Measurements from ENCODE around the gene ACTR3C. TPM values are rescaled to one million over a fixed set of nuclear protein-coding genes. Genes with fewer than 3 reads are reported as not detected.
"Not testable (repeated sequence)": the region's sequence is repeated elsewhere in the genome, so short reads cannot be mapped to it uniquely, and the experiment has no call there.

ACTR3C gene
- total and polyA plus RNA-seq, 2 experiments from 2014 or later, result 1.5 to 3.5 TPM

DNA sequence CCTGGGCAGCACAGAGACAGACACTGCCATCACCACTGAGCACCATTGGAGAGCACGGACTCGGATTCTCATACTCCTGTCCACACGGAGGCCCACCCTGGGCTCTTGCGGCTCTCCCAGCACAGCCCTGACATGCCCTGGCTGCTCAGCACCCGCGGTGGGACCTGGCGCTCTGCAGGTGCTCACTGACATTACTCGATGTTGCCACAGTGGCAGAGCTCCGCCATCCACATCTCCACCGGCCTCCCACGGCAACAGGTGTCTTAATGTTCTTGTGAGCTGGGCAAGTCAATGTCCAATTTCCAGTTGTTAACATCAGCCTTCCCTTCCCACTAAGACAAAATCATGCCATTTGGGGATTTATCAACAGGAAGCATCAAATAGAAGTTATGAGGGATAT is 45.0 kb downstream of the ACTR3C start:
- not testable (repeated sequence) for H3K36me3 ChIP-seq (ENCODE audit: insufficient read depth); H3F3A ChIP-seq (replicated peaks; ENCODE audit: low read depth); H2AFZ ChIP-seq; DNase-seq (ENCODE audit: low spot score); H3K27ac ChIP-seq (ENCODE audit: low read depth); H3K27ac Mint-ChIP-seq; H3K9me3 Mint-ChIP-seq; H3K79me2 ChIP-seq (replicated peaks; ENCODE audit: insufficient read depth); H3K27me3 ChIP-seq (ENCODE audit: insufficient read depth); H3K4me3 ChIP-seq; H3K9me2 ChIP-seq (ENCODE audit: insufficient read depth); H3K4me3 Mint-ChIP-seq; ATAC-seq; H3K4me2 ChIP-seq; H3K36me3 Mint-ChIP-seq (ENCODE audit: low read depth); H4K20me1 ChIP-seq (replicated peaks; ENCODE audit: insufficient read depth)
- Mint-ChIP-seq H3K27me3 (ENCODE audit: insufficient read depth, low read depth, poor library complexity) (peaks cover 14% of the 10 kb centered on the region), H3K4me1 (peaks cover 32% of the 10 kb centered on the region; the same call in 2 of the 3 replicates)
- peaks cover 17% of the 10 kb centered on the region for H3K4me1 ChIP-seq (ENCODE audit: insufficient read depth)

DNA sequence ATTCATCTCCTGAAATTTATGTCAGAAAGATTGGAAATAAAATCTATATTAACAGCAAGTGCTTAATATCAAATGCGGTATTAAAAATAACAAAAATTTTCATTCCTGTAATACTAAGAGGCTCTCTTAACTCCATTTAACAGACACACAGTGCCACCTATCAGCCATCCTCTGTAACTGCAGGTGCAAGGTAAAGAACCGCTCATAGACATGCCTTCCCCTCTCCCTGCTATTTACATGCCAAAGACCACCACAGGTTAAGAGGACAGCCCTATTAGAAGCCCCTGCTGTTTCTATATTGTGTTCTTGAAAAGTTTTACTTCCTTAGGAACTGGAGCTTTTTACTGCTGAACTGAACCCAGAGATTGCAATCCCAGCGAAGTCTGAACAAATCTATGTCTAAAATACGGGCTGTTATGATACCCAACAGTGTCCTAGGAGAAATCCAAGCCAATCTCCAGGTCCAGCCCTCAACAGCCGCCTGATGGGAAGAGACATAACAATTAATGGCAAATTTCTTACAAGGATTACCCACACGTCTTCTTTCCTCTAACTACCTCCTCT is 47.1 kb downstream of the ACTR3C start:
- DNase-seq (ENCODE audit: low spot score), result peak; percentile 66
- H3K36me3 Mint-ChIP-seq (ENCODE audit: low read depth), result not testable (repeated sequence)
- peak overlapping the region; percentile 39 for H3K4me3 Mint-ChIP-seq

DNA sequence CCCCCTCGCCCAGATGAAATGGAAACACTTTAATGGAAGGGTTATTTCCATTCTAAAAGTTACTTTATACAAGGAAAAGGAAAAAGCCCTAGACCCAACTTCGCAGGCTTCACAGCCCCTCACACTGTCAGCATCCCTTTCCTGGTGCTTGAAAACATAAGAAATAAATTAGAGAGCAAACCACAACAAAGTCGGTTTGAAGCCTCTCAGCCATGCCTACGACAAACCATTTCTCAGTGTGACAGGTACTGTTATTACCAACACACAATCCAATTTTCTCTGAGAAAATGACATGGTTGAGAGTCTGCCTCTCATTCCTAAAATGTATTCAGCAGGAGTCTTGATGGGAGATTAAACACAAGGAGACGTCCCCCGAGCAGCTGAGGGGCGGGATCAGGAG is 51.4 kb downstream of the ACTR3C start:
- not testable (repeated sequence) for H3K79me2 ChIP-seq (replicated peaks; ENCODE audit: insufficient read depth); ATAC-seq

More for the DNA sequence above, 47.1 kb downstream of the ACTR3C start:
- not testable (repeated sequence) for H3K4me3 ChIP-seq; H3K9me2 ChIP-seq (ENCODE audit: insufficient read depth); H4K20me1 ChIP-seq (replicated peaks; ENCODE audit: insufficient read depth); H3K27ac Mint-ChIP-seq; H3K27me3 ChIP-seq (ENCODE audit: insufficient read depth); H3K79me2 ChIP-seq (replicated peaks; ENCODE audit: insufficient read depth); H3K36me3 ChIP-seq (ENCODE audit: insufficient read depth); H2AFZ ChIP-seq; H3F3A ChIP-seq (replicated peaks; ENCODE audit: low read depth); H3K9me3 Mint-ChIP-seq; H3K27ac ChIP-seq (ENCODE audit: low read depth)
- H3K27me3 Mint-ChIP-seq (ENCODE audit: insufficient read depth, low read depth, poor library complexity), result peaks cover 14% of the 10 kb centered on the region
- peaks cover 32% of the 10 kb centered on the region; the same call in 2 of the 3 replicates for H3K4me1 Mint-ChIP-seq
- peak; percentile 89 for ATAC-seq
- peaks cover 17% of the 10 kb centered on the region for H3K4me1 ChIP-seq (ENCODE audit: insufficient read depth)
- TF ChIP-seq, protein P1, sequence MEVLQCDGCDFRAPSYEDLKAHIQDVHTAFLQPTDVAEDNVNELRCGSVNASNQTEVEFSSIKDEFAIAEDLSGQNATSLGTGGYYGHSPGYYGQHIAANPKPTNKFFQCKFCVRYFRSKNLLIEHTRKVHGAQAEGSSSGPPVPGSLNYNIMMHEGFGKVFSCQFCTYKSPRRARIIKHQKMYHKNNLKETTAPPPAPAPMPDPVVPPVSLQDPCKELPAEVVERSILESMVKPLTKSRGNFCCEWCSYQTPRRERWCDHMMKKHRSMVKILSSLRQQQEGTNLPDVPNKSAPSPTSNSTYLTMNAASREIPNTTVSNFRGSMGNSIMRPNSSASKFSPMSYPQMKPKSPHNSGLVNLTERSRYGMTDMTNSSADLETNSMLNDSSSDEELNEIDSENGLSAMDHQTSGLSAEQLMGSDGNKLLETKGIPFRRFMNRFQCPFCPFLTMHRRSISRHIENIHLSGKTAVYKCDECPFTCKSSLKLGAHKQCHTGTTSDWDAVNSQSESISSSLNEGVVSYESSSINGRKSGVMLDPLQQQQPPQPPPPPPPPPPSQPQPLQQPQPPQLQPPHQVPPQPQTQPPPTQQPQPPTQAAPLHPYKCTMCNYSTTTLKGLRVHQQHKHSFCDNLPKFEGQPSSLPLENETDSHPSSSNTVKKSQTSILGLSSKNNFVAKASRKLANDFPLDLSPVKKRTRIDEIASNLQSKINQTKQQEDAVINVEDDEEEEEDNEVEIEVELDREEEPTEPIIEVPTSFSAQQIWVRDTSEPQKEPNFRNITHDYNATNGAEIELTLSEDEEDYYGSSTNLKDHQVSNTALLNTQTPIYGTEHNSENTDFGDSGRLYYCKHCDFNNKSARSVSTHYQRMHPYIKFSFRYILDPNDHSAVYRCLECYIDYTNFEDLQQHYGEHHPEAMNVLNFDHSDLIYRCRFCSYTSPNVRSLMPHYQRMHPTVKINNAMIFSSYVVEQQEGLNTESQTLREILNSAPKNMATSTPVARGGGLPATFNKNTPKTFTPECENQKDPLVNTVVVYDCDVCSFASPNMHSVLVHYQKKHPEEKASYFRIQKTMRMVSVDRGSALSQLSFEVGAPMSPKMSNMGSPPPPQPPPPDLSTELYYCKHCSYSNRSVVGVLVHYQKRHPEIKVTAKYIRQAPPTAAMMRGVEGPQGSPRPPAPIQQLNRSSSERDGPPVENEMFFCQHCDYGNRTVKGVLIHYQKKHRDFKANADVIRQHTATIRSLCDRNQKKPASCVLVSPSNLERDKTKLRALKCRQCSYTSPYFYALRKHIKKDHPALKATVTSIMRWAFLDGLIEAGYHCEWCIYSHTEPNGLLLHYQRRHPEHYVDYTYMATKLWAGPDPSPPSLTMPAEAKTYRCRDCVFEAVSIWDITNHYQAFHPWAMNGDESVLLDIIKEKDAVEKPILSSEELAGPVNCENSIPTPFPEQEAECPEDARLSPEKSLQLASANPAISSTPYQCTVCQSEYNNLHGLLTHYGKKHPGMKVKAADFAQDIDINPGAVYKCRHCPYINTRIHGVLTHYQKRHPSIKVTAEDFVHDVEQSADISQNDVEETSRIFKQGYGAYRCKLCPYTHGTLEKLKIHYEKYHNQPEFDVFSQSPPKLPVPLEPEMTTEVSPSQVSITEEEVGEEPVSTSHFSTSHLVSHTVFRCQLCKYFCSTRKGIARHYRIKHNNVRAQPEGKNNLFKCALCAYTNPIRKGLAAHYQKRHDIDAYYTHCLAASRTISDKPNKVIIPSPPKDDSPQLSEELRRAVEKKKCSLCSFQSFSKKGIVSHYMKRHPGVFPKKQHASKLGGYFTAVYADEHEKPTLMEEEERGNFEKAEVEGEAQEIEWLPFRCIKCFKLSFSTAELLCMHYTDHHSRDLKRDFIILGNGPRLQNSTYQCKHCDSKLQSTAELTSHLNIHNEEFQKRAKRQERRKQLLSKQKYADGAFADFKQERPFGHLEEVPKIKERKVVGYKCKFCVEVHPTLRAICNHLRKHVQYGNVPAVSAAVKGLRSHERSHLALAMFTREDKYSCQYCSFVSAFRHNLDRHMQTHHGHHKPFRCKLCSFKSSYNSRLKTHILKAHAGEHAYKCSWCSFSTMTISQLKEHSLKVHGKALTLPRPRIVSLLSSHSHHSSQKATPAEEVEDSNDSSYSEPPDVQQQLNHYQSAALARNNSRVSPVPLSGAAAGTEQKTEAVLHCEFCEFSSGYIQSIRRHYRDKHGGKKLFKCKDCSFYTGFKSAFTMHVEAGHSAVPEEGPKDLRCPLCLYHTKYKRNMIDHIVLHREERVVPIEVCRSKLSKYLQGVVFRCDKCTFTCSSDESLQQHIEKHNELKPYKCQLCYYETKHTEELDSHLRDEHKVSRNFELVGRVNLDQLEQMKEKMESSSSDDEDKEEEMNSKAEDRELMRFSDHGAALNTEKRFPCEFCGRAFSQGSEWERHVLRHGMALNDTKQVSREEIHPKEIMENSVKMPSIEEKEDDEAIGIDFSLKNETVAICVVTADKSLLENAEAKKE (CRISPR knock-in tag; IDR thresholded peaks at IDR 0.05), result 0 out of 2 replicates have a peak, but pooled peaks have one; percentile 19
- TF ChIP-seq, protein P2, sequence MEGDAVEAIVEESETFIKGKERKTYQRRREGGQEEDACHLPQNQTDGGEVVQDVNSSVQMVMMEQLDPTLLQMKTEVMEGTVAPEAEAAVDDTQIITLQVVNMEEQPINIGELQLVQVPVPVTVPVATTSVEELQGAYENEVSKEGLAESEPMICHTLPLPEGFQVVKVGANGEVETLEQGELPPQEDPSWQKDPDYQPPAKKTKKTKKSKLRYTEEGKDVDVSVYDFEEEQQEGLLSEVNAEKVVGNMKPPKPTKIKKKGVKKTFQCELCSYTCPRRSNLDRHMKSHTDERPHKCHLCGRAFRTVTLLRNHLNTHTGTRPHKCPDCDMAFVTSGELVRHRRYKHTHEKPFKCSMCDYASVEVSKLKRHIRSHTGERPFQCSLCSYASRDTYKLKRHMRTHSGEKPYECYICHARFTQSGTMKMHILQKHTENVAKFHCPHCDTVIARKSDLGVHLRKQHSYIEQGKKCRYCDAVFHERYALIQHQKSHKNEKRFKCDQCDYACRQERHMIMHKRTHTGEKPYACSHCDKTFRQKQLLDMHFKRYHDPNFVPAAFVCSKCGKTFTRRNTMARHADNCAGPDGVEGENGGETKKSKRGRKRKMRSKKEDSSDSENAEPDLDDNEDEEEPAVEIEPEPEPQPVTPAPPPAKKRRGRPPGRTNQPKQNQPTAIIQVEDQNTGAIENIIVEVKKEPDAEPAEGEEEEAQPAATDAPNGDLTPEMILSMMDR (conservative IDR thresholded peaks at IDR 0.05; ENCODE audit: low read depth in 2 of 2), result peak; percentile 67 to 91
- H3K4me2 ChIP-seq, result peak overlapping the region; percentile 42; the same call in 1 of the 2 replicates

More for the DNA sequence above, 51.4 kb downstream of the ACTR3C start:
- not testable (repeated sequence) for H3F3A ChIP-seq (replicated peaks; ENCODE audit: low read depth); H3K4me3 Mint-ChIP-seq; H3K27me3 Mint-ChIP-seq (ENCODE audit: insufficient read depth, low read depth, poor library complexity); H3K4me3 ChIP-seq; H3K36me3 ChIP-seq (ENCODE audit: insufficient read depth); H4K20me1 ChIP-seq (replicated peaks; ENCODE audit: insufficient read depth); H3K27ac Mint-ChIP-seq; H3K4me1 ChIP-seq (ENCODE audit: insufficient read depth); H3K9me3 Mint-ChIP-seq; H3K4me2 ChIP-seq; H3K36me3 Mint-ChIP-seq (ENCODE audit: low read depth); H3K4me1 Mint-ChIP-seq; DNase-seq (ENCODE audit: low spot score); H3K9me2 ChIP-seq (ENCODE audit: insufficient read depth); H3K27ac ChIP-seq (ENCODE audit: low read depth); H3K27me3 ChIP-seq (ENCODE audit: insufficient read depth); H2AFZ ChIP-seq
